BJ (cell line): ENCODE data around the gene ZEB1. TPM values are rescaled to one million over a fixed set of nuclear protein-coding genes. Genes with fewer than 3 reads are reported as not detected.

Experiments used
- CTCF ChIA-PET: fragments of 350-600 bp; formaldehyde crosslinking; extraction: SDS; loops from one replicate; lab custom pipeline; 2021; ENCODE audit warnings: antibody characterized with exemption, inconsistent platforms; lab: Yijun Ruan, JAX
- POLR2A ChIA-PET: fragments of 300-600 bp; sonication (Branson Sonifier 250); formaldehyde crosslinking; extraction: SDS; loops from one replicate; lab custom pipeline; 2021; ENCODE audit warnings: antibody characterized with exemption; lab: Charles Lee
- DNase-seq: peaks from one replicate; pipeline ENCODE4 v3.0.0-alpha.2; 2011; ENCODE audit warnings: low read depth
- H3K27me3 ChIP-seq: 2 replicates; pipeline ENCODE4 v1.6.0; 2011; ENCODE audit warnings: low read length; ENCODE audit not compliant: control insufficient read depth, insufficient read depth
- H3K36me3 ChIP-seq: 2 replicates; pipeline ENCODE4 v1.5.1; 2011; ENCODE audit warnings: low read length; ENCODE audit not compliant: control insufficient read depth, insufficient read depth
- H3K4me3 ChIP-seq: 2 replicates; pipeline ENCODE4 v1.5.1; 2011; ENCODE audit warnings: low read depth, mild to moderate bottlenecking, control low read depth, low read length
- polyA plus RNA-seq: library from polyadenylated mRNA; depleted of rRNA; stranded (reverse); fragments of >200 nt; gene quantifications from 2 replicates; pipeline ENCODE4 v1.2.3, GENCODE V29; 2011
- TF ChIP-seq, protein P1 (sequence below): IDR thresholded peaks from 2 replicates; pipeline ENCODE4 v1.5.1; 2011; ENCODE audit warnings: low read depth, mild to moderate bottlenecking, control low read depth, inconsistent platforms, low read length, moderate library complexity; ENCODE audit not compliant: insufficient read depth

ZEB1 gene
- polyA plus RNA-seq, 1 experiment, result 22.3 TPM

DNA sequence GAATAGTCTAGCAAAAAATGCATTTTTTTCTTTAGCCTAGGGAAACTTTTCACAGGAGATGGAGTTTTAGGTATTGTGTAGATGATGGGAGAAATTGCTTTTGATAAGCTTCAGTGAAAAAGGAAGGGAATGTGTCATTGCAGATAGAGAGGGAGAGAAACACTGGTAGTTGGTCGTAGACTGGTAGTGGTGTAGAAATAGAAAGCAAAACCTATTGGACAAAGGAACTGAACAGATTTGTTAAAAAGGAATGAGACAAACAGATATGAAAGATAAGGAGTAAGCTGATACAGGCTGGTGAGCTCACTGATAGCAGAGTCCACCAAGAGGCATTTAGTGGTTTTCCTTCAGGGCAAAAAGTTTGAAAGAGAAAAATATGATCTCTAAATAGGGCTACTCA lies 94.3 kb downstream of the ZEB1 start:
- DNase-seq, result no peak
- POLR2A ChIA-PET, result no interaction called here
- no peak overlapping the region for H3K4me3 ChIP-seq
- no peaks in the 10 kb centered on the region for H3K36me3 ChIP-seq
- TF ChIP-seq, protein P1, sequence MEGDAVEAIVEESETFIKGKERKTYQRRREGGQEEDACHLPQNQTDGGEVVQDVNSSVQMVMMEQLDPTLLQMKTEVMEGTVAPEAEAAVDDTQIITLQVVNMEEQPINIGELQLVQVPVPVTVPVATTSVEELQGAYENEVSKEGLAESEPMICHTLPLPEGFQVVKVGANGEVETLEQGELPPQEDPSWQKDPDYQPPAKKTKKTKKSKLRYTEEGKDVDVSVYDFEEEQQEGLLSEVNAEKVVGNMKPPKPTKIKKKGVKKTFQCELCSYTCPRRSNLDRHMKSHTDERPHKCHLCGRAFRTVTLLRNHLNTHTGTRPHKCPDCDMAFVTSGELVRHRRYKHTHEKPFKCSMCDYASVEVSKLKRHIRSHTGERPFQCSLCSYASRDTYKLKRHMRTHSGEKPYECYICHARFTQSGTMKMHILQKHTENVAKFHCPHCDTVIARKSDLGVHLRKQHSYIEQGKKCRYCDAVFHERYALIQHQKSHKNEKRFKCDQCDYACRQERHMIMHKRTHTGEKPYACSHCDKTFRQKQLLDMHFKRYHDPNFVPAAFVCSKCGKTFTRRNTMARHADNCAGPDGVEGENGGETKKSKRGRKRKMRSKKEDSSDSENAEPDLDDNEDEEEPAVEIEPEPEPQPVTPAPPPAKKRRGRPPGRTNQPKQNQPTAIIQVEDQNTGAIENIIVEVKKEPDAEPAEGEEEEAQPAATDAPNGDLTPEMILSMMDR, result no peak
- no peaks in the 10 kb centered on the region for H3K27me3 ChIP-seq
- CTCF ChIA-PET, result interaction anchor here (0.5 to 0.7 kb wide), 2 partner anchors 9 to 14 kb away, joined by 3 read pairs; no protein-coding TSS in a partner anchor

DNA sequence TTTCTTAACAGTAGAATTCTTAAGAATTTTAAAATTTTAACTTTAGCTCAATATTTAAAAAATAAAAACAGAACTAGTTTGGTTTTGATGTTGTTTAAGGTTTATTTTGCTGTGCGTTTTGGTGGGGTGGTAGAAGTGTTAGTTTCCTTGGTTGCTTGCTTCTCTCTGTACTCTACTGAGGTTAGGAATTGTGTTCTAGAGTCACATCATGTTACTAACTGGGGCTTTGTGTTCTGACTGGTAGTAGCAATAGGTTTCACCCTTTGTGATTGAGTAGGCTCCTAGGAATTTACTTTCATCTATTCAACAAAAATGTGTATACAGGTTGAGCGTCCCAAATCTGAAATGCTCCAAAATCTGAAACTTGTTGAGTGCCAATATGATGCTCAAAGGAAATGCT lies 99.5 kb downstream of the ZEB1 start:
- TF ChIP-seq, protein P1, result no peak
- ChIA-PET POLR2A (no interaction called here), CTCF (no interaction called here)
- Histone ChIP-seq H3K27me3 (no peaks in the 10 kb centered on the region), H3K4me3 (no peak overlapping the region), H3K36me3 (no peaks in the 10 kb centered on the region)
- DNase-seq, result no peak

DNA sequence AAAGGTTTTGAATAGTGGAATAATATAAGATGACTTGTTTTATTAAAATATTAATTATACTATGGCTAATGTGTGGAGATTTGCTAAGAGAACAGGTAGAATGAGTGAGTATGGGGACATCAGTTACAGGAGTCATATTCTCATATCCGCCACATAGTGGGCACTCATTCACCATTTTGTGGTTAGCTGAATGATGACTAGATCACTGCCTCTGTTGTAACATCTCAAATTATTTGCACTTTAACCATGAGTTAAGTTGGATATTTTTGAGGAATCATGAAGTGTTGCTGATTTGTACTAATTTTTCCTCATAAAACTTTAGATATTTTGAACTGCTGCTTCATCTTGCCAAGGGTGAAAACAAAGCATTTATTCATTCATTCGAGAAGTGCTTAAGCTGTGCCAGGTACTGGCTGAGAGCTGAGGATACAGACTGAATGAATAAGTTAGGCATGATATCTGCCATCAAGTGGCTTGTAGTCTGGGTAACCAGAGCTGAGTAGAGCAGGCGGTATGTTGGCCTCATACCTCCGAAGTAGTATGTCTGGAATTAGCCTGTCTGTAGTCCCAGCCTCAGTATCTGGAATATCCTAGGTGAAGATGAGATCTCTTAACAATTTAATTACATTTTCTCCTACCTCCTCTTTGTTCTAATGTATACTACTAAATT lies 100.5 kb downstream of the ZEB1 start:
- no peaks in the 10 kb centered on the region for H3K27me3 ChIP-seq
- H3K36me3 ChIP-seq, result no peaks in the 10 kb centered on the region
- TF ChIP-seq, protein P1, result no peak
- DNase-seq, result no peak
- H3K4me3 ChIP-seq, result no peak overlapping the region
- ChIA-PET POLR2A (no interaction called here), CTCF (no interaction called here)

DNA sequence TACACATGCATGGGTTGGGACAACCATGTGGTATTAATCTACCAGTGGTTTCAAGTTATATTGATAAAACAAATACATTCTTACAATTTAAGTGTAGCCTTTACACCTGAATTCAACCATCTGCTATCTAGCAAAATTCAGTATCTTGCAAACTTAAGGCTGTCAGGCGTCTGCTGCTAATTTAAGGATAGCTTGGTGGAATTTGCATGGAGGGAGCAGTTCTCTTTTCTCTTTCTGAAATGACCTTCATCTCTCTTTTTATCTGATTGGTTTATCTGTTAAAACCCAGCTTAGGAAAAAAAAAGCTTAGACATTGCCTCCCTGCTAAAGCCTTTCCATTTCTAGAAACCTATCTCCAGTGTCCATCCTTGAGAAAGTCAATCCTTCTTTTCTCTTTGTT lies 102.3 kb downstream of the ZEB1 start:
- POLR2A ChIA-PET, result no interaction called here

DNA sequence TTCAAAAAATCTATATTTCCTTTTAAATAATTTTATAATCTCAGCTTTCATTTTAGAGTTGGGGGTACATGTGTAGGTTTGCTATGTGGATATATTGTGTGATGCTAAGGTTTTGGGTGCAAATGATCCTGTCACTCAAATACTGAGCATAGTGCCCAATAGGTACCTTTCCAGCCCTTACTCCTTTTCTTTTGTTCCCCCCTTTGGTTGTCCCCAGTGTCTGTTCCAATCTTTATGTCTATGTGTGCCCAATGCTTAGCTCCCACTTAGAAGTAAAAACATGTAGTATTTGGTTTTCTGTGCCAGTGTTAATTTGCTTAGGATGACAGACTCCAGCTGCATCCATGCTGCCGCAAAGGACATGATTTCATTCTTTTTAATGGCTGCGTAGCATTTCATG lies 103.6 kb downstream of the ZEB1 start:
- TF ChIP-seq, protein P1, result no peak

More for the DNA sequence above, 102.3 kb downstream of the ZEB1 start:
- Histone ChIP-seq H3K4me3 (no peak overlapping the region), H3K36me3 (no peaks in the 10 kb centered on the region), H3K27me3 (no peaks in the 10 kb centered on the region)
- DNase-seq, result no peak
- TF ChIP-seq, protein P1, result no peak
- CTCF ChIA-PET, result interaction anchor here (1.0 to 1.2 kb wide), 2 partner anchors 12 to 38 kb away, joined by 3 read pairs; no protein-coding TSS in a partner anchor

More for the DNA sequence above, 103.6 kb downstream of the ZEB1 start:
- ChIA-PET POLR2A (no interaction called here), CTCF (interaction anchor here (0.5 to 0.6 kb wide), 2 partner anchors 9 to 752 kb away, joined by 3 read pairs; no protein-coding TSS in a partner anchor)
- no peaks in the 10 kb centered on the region for H3K36me3 ChIP-seq
- DNase-seq, result no peak
- H3K4me3 ChIP-seq, result no peak overlapping the region
- H3K27me3 ChIP-seq, result no peaks in the 10 kb centered on the region
